ENCODE results near the gene ADGRB3. TPM values are rescaled to one million over a fixed set of nuclear protein-coding genes. Genes with fewer than 3 reads are reported as not detected.

The ADGRB3 gene
- polyA plus RNA-seq, 3 donors, result 2.8 to 3.5 (median 3.2) TPM

- no peak for DNase-seq
Measured at GRCh38 chr6:69122407-69122773, 487.3 kb downstream of the ADGRB3 start.

DNA sequence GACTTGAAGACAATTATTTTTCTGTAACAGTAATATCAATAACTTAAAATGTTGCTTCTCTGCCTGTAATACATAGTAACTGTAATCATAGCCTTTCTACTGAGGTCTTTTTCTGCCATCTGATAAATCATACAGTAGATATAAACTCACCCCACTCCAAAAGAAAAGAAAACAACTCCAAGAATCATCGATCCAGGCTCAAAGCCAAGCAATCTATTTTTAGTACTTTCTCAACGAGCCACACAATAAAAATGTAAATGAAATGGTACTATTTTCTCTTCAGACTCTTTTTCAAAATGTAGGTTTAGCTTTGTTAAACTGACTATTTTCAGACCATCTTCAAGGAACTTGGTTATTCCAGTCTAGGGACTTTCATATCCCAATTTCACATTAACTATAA lies 493.3 kb downstream of the ADGRB3 start:
- no peak for DNase-seq

GRCh38 chr6:69129046-69129445 lies 494.0 kb downstream of the ADGRB3 start:
- no peak for DNase-seq

DNA sequence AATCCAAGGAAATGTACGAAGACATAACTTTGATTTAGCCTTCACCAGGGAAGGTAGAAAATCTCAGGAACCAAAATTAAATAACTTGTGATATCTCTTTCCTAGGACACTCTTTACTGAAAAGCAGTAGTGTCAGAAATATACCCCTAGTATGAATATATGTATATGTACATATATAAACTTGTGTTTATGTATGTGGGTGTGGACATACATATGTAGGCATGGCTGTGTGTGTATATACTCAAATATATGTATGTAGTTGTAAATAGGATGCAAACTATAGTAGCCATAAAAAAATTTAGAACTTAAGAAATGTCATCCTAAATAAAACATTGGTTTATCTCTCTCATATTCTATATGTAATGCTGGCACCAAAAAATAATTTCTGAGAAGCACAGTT lies 500.8 kb downstream of the ADGRB3 start:
- no peak for DNase-seq

DNA sequence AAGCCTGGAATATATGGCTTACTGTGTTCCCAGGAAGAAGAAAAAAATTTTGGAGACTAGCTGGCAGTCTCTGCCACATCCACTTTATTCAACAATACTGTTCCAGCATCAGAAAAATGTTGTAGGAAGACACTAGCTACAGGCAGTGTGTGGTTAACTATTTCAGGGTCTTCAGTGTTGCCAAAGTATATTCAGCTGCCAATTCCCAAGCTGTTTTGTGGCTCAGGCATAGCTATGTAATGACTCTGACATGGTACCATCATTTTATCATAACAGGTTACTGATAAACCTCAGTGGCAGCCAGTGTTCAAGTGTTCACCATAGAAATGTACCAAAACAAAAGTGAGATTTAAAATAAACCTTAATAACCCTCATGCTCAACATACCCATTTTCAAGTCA lies 503.1 kb downstream of the ADGRB3 start:
- DNase-seq, result no peak

GRCh38 chr6:69138893-69139494 lies 503.9 kb downstream of the ADGRB3 start:
- DNase-seq, result no peak

- no peak for DNase-seq
Measured at GRCh38 chr6:69145062-69145461, 510.0 kb downstream of the ADGRB3 start.

DNA sequence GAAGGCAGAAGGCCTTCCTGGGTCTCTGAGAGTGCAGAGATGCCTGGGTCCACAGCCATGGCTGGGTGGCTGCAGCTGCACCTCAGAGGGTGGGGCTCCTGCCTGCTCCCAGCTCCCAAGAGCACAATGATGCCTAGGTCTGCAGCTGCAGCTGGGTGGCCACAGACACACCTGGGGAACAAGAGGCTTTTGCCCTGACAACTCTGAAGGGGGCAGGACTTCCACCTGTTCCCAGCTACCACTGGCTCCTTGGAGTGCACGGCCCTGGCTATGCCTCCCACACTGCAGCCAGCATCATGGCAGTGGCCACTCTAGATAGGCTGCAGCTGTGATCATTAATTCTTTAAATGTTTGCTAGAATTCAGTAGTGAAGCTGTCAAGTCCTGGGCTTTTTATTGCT lies 511.3 kb downstream of the ADGRB3 start:
- DNase-seq, result no peak

GRCh38 chr6:69155467-69155866 lies 520.4 kb downstream of the ADGRB3 start:
- DNase-seq, result no peak

DNA sequence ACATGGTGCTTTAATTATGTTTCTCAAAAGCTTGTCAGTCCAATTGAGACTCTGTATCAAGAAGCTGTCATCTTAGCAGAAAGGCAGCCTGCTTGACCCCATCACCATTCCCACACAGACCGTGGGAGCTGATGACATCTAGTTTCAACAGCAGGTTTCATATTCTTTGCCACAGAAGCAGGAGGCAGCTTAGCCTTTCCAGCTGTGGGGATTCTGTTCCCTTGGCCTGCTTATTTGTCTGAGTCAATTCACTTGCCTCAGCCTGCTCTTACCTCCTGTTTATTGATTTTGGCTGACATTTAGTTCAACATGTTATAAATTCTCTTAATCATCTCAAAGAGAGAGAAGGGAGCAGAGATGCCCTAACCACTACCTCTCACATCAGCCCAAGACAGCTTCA lies 527.7 kb downstream of the ADGRB3 start:
- DNase-seq, result no peak

- DNase-seq, result no peak
Measured at GRCh38 chr6:69164564-69165229, 529.6 kb downstream of the ADGRB3 start.

- no peak for DNase-seq
Measured at GRCh38 chr6:69179681-69180080, 544.6 kb downstream of the ADGRB3 start.

GRCh38 chr6:69180361-69181067 lies 545.4 kb downstream of the ADGRB3 start:
- no peak for DNase-seq

GRCh38 chr6:69181964-69182363 lies 546.9 kb downstream of the ADGRB3 start:
- no peak for DNase-seq

DNA sequence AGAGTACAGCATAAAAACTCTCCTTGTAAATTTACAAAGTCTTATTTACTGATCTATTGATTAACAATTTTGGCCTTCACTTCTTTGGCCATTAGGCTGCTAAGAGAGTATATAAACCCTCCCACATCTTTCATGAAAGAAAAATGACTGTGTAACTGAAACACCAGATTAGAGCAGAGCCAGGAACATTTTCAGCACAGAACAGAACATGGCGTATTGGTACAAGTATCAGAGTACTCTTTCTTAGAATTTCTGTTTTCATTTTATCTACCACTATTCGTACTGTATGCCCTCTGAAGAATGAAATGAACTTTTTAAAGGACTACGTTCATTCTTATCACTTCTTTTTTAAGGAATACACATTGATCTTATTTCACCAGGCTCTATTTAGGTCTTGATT lies 550.2 kb downstream of the ADGRB3 start:
- no peak for DNase-seq

GRCh38 chr6:69202768-69203167 lies 567.7 kb downstream of the ADGRB3 start:
- DNase-seq, result no peak

GRCh38 chr6:69216127-69216526 lies 581.0 kb downstream of the ADGRB3 start:
- DNase-seq, result no peak

DNA sequence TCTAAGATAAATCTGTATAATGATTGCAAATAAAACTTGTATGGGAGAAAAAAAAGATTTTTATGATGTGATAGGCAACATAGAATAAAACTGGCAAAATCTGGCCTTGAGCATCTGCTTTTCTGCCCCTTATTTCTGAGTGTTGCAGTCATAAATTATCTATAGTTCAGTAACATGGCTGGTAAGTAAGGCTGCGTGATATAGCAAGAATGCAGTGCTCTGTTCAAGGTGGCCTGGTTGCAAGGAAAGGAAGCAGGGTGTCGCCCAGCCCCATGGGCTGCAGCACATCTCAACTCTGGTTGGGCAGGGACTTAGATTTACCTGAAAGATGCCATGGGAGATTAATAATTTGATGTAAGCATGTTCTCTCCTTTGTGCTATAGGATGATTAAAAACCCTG lies 582.3 kb downstream of the ADGRB3 start:
- DNase-seq, result no peak

DNA sequence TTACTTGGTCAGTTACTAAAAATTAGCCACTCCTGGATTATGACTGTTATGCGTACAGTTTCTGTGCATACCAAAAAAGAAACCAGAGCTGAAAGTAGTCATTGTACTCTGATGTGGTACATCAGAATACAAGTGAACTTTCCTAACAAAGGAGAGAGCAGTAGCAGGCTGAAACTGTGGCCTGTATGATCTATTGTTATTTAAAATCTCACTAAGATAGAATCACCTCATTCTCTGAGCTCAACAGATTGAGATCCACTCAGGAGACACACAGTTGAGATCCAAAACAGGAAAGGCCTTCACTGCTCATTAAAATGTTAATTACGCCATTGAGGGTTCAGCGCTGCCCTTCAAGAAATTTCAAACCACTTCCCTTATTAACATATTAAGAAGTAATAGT lies 585.3 kb downstream of the ADGRB3 start:
- DNase-seq, result no peak

GRCh38 chr6:69232008-69232407 lies 596.9 kb downstream of the ADGRB3 start:
- no peak for DNase-seq

DNA sequence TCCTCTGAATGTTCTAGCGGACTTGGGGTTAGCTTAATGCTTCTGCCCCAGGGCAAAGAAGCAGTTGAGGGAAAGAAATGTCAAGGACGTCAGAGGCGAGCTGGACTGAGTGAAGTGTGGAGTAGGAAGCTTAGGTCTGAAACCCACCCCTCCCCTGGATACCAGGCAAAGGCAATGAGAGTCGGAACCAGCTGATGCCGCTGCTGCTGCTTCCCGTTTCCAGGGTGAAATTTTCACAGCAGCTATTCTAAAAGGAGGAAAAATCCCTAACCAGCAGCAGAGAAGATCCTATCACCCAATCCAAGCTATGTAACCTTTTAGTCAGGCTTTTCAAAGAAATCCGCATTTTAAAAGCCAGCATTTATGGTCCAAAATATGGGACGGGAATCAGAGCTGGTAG lies 597.4 kb downstream of the ADGRB3 start:
- DNase-seq, result peak; percentile 0

DNA sequence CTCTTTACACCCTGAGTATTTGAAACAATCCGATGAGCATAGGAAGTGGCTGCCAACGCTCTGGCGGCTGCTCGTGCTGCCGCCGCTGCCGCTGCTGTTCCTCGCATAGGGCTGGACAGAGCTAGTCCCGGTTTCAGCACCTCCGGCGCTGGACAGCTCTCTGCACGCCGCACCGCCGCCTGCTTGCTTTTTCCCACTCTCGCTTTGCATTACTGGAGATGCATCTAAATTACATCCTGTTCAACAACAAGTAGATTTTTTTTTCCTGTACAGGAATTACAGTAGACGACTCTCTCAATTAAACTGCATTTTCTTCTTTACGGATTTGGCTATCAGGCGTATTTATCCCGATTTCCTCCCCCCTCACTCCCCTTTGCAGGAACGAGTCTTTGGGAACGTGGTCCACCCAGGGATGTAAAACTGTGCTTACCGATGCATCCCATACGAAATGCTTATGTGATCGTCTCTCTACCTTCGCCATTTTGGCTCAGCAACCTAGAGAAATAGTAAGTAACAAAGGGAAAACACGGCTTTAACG lies 597.9 kb downstream of the ADGRB3 start:
- DNase-seq, result peak; percentile 88

GRCh38 chr6:69238067-69238466 lies 603.0 kb downstream of the ADGRB3 start:
- DNase-seq, result no peak
